HG02571 (cell line): ENCODE measurements around the gene NISCH.
A peak's percentile ranks its signal among the peaks of the same experiment; 100 is the strongest.

Experiments
- ATAC-seq: cut with Tn5 transposase; IDR thresholded peaks from one replicate; pipeline ENCODE4 v1.9.1; 2021; ENCODE audit warnings: mild to moderate bottlenecking, moderate library complexity; ENCODE audit not compliant: unreplicated experiment

NISCH gene

DNA sequence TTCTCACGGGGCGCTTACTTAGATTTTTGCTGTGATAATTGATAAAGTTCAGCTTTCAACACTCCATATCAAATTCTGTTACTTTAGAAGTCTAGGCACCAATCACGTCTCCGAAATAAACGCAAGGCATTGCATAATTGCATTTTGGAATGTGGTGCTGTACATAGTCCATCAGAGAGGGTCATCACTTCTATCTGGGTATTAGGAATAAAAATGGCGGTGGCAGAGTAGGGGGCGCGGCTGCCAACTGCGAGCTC is 80.6 kb downstream of the NISCH start:
- no peak for ATAC-seq

DNA sequence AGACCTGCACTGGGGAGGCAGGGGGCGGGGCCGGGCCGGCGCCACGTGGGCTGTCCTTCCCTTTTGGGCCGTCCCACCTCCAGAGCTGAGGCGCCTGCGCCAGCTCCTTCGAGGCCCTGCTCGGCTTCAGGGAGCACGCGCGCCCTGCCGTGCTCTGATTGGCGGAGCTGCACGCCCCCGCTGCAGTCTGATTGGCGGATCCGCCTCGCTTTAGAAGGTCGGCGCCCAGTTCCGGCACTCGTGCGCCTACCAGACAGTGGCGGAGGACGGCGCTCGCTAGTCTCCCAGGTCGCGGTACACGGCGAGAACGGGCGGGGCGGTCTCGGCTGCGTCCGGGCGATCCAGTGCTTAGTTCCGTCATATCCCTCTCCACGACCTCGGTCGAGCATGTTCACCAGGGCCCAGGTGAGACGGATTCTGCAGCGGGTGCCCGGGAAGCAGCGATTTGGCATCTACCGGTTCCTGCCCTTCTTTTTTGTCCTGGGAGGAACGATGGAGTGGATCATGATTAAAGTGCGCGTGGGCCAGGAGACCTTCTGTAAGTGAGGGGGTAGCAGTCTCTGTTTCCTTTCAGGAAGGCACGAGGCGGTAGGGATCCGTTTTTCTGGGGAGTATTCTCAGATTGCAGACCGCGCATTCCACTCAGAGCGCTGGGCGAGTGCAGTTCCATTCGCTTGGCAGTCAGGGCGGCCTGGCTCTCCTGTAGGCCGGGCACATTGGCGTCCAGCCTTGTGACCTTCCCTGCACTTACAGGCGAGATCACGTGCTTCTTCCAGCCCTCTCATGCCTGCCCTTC is 81.2 kb downstream of the NISCH start, which contains the start of gene UQCC5:
Gene UQCC5, plus strand, starts transcription at position 237 of the 796 bp plus-strand sequence. Its CDS starts 151 bp downstream, at position 388.
- ATAC-seq = peak; percentile 74

DNA sequence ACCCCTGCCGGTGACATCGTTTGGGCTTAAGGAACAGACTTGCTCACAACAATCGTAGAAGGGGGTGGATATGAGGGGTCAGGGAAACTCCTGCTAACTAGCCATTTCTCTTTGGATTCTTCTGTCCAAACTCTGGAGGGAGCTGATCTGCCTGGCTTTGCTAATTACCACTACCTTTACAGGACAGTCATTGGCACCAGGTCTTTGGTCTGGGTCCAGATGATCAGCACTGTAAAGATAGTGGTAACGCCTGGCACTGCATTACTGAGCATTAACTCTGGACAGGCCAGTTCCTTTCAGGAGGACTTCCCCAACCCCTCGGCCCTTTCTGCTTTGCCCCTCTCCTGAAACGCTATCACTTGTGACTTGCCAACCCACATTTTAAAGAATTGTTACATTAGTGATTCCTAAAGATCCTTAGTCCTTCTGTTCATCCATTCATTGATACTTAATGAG is 81.8 kb downstream of the NISCH start:
- ATAC-seq = no peak

- no peak for ATAC-seq
These were observed 82.5 kb downstream of the NISCH start for GRCh38 chr3:52537726-52538421.

DNA sequence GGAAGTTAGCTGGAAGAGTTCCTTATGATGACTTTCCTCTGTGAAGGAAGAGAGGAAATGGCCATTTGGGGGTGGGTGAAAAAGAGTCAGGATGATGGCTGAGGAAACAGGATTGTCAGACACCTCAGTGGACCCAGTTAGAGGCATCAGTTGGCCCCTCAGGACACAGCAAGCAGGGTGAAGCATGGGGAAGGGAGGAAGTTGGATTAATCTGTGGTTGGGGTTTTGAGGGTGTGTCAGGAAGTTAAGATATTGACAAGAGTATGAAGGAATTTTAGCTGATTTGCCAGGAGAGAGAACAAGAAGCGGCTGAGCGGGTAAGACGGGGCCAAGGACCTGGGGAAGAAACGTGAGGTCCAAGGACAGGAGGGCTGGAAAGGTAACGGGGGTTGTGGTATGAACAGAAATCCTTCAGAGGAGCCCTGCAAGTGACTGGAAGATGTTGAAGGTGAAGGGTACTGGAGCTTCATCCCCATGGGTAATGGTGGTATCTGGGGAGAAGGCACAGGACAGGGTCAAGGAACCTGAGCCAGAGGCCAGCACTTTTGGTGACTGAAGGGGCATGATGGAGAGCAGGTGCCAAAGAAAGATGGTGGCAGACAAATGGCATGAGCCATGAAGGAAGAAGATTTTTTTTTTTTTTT is 83.7 kb downstream of the NISCH start:
- ATAC-seq = no peak

GRCh38 chr3:52541050-52541449 is 85.6 kb downstream of the NISCH start:
- ATAC-seq = no peak
